Cardiac fibroblast (primary cell): ENCODE measurements around the gene PLA2G1B.

Source experiments
- DNase-seq, 2 donors: peaks; one replicate each; pipeline versions ENCODE4 v3.0.0 to v3.0.0-alpha.2; 2010; ENCODE audit warnings: low read depth in 2 of 2
- H3K4me3 ChIP-seq, 2 donors: replicated peaks in 1 of 2; 1 replicate in 1 of 2; 2 replicates in 1 of 2; pipeline ENCODE4 v1.5.1; 2011; ENCODE audit warnings: low read depth in 2 of 2, low read length in 2 of 2, mild to moderate bottlenecking in 2 of 2, moderate library complexity in 1 of 2
- CTCF ChIP-seq: IDR thresholded peaks from one replicate; pipeline ENCODE4 v1.5.1; 2011; ENCODE audit warnings: low read depth, mild to moderate bottlenecking, low read length, inconsistent platforms

The PLA2G1B gene

GRCh38 chr12:120327593-120327992 lies at the start of gene PLA2G1B:
Gene PLA2G1B (minus strand): TSS chr12:120327779. CDS start chr12:120327753, 26 bp downstream.
- no peak within 1 kb of the TSS for H3K4me3 ChIP-seq
- no peak for DNase-seq
- TF ChIP-seq CTCF: no peak

GRCh38 chr12:120376934-120377572 lies 49.5 kb upstream of the PLA2G1B start:
- no peak for TF ChIP-seq CTCF

GRCh38 chr12:120376416-120376815 lies 48.8 kb upstream of the PLA2G1B start:
- TF ChIP-seq CTCF: no peak
- no peak overlapping the region for H3K4me3 ChIP-seq
- no peak for DNase-seq

More at GRCh38 chr12:120376934-120377572, 49.5 kb upstream of the PLA2G1B start:
- no peak overlapping the region for H3K4me3 ChIP-seq
- no peak for DNase-seq

GRCh38 chr12:120376009-120376408 lies 48.4 kb upstream of the PLA2G1B start:
- H3K4me3 ChIP-seq: no peak overlapping the region
- TF ChIP-seq CTCF: no peak
- DNase-seq: no peak

GRCh38 chr12:120373683-120374082 lies 46.1 kb upstream of the PLA2G1B start:
- no peak for DNase-seq
- H3K4me3 ChIP-seq: no peak overlapping the region
- no peak for TF ChIP-seq CTCF

GRCh38 chr12:120370343-120371243 lies 43.0 kb upstream of the PLA2G1B start:
- no peak overlapping the region for H3K4me3 ChIP-seq
- no peak for TF ChIP-seq CTCF
- DNase-seq: no peak
